Liver (tissue), 3 donors: ENCODE results near the gene KRTAP10-3.

ENCODE experiments used
- CTCF ChIP-seq: fragments of 150-350 bp; IDR thresholded peaks from 2 replicates; pipeline ENCODE4 v1.5.1; 2017; ENCODE audit warnings: improper control_type of control experiment, low read depth, low read length; ENCODE audit not compliant: missing input control
- EGR1 ChIP-seq, 2 donors: IDR thresholded peaks; 2 replicates each; pipeline ENCODE4 v1.6.1; 2016 to 2018; ENCODE audit warnings: antibody characterized with exemption in 2 of 2, low read depth in 2 of 2
- FOXA2 ChIP-seq: IDR thresholded peaks from 2 replicates; pipeline ENCODE4 v1.6.1; 2016; ENCODE audit warnings: antibody characterized with exemption
- GABPA ChIP-seq, 2 donors: IDR thresholded peaks in 1 of 2; conservative IDR thresholded peaks in 1 of 2; 2 replicates each; pipeline ENCODE4 v1.6.1; 2016; ENCODE audit warnings: antibody characterized with exemption in 2 of 2, mild to moderate bottlenecking in 1 of 2, moderate library complexity in 1 of 2
- REST ChIP-seq: IDR thresholded peaks from 2 replicates; pipeline ENCODE4 v1.6.1; 2016; ENCODE audit warnings: antibody characterized with exemption, mild to moderate bottlenecking
- SP1 ChIP-seq: IDR thresholded peaks from 2 replicates; pipeline ENCODE4 v1.6.1; 2018; ENCODE audit warnings: antibody characterized with exemption, mild to moderate bottlenecking
- TAF1 ChIP-seq: conservative IDR thresholded peaks from 2 replicates; pipeline ENCODE4 v1.6.1; 2016; ENCODE audit warnings: antibody characterized with exemption, mild to moderate bottlenecking
- ZBTB33 ChIP-seq: IDR thresholded peaks from 2 replicates; pipeline ENCODE4 v1.6.1; 2016; ENCODE audit warnings: antibody characterized with exemption
- donor health status: healthy.
- donor health status: healthy.

- TF ChIP-seq REST (no peak), CTCF (no peak), GABPA (IDR thresholded peaks at IDR 0.05 in 1 of 2, conservative IDR thresholded peaks at IDR 0.05 in 1 of 2) (no peak), TAF1 (no peak), EGR1 (IDR thresholded peaks at IDR 0.05; ENCODE audit: low read depth in 2 of 2) (no peak), SP1 (no peak), ZBTB33 (no peak), FOXA2 (no peak)
Observed at GRCh38 chr21:44516342-44516741, 42.3 kb downstream of the KRTAP10-3 start.
